ENCODE data around the gene C20orf204.
A peak's percentile ranks its signal among the peaks of the same experiment; 100 is the strongest.

The C20orf204 gene

GRCh38 chr20:64056889-64057627 is 21.1 kb downstream of the C20orf204 start:
- DNase-seq, result no peak

- DNase-seq, result peak; percentile 58
Observed at GRCh38 chr20:64057628-64058498, 21.9 kb downstream of the C20orf204 start.

GRCh38 chr20:64058536-64058935 is 22.6 kb downstream of the C20orf204 start:
- DNase-seq, result no peak

- no peak for DNase-seq
Observed at GRCh38 chr20:64062276-64062595, 26.3 kb downstream of the C20orf204 start.

- peak; percentile 96 for DNase-seq
Observed at GRCh38 chr20:64062596-64063388, 26.8 kb downstream of the C20orf204 start, which contains the start of gene TCEA2. Gene TCEA2 (plus strand): TSS chr20:64063198. CDS start chr20:64063313, 115 bp downstream.

- no peak for DNase-seq
Observed at GRCh38 chr20:64063389-64064144, 27.6 kb downstream of the C20orf204 start.

- DNase-seq, result peak; percentile 55
Observed at GRCh38 chr20:64064145-64064698, 28.2 kb downstream of the C20orf204 start.

GRCh38 chr20:64065062-64065973 is 29.3 kb downstream of the C20orf204 start:
- DNase-seq, result no peak

- peak; percentile 63 for DNase-seq
Observed at GRCh38 chr20:64065974-64066343, 30.0 kb downstream of the C20orf204 start.

GRCh38 chr20:64067005-64067632 is 31.1 kb downstream of the C20orf204 start:
- no peak for DNase-seq

- no peak for DNase-seq
Observed at GRCh38 chr20:64067733-64068307, 31.8 kb downstream of the C20orf204 start.

- DNase-seq, result no peak
Observed at GRCh38 chr20:64068386-64069208, 32.6 kb downstream of the C20orf204 start.

GRCh38 chr20:64069209-64069613 is 33.2 kb downstream of the C20orf204 start:
- no peak for DNase-seq

- no peak for DNase-seq
Observed at GRCh38 chr20:64069614-64070243, 33.7 kb downstream of the C20orf204 start.

- no peak for DNase-seq
Observed at GRCh38 chr20:64070244-64070993, 34.4 kb downstream of the C20orf204 start.

GRCh38 chr20:64071341-64072332 is 35.7 kb downstream of the C20orf204 start:
- DNase-seq, result no peak

Measured in fibroblast of skin of right biceps (primary cell).